Kasumi-1 (cell line): ENCODE measurements around the gene CPZ.

Source experiments
- DNase-seq, 2 experiments: peaks; one replicate each; lab custom pipeline; 2025; lab: John Stamatoyannopoulos, UW

Gene CPZ

GRCh38 chr4:8639777-8640720 lies 47.5 kb downstream of the CPZ start:
- DNase-seq = no peak

GRCh38 chr4:8640816-8641215 lies 48.3 kb downstream of the CPZ start:
- no peak for DNase-seq

GRCh38 chr4:8641256-8641655 lies 48.7 kb downstream of the CPZ start:
- no peak for DNase-seq

- DNase-seq = no peak
Measured at GRCh38 chr4:8641931-8642650, 49.5 kb downstream of the CPZ start.

GRCh38 chr4:8642651-8643321 lies 50.2 kb downstream of the CPZ start:
- DNase-seq = no peak

GRCh38 chr4:8643441-8643840 lies 50.9 kb downstream of the CPZ start:
- no peak for DNase-seq

GRCh38 chr4:8643986-8644385 lies 51.4 kb downstream of the CPZ start:
- no peak for DNase-seq

GRCh38 chr4:8644461-8644891 lies 51.9 kb downstream of the CPZ start:
- DNase-seq = no peak

- no peak for DNase-seq
Measured at GRCh38 chr4:8644966-8645752, 52.6 kb downstream of the CPZ start.

GRCh38 chr4:8645753-8646124 lies 53.2 kb downstream of the CPZ start:
- DNase-seq = no peak

- DNase-seq = no peak
Measured at GRCh38 chr4:8646296-8647093, 53.9 kb downstream of the CPZ start.

- no peak for DNase-seq
Measured at GRCh38 chr4:8647094-8647570, 54.6 kb downstream of the CPZ start.

- no peak for DNase-seq
Measured at GRCh38 chr4:8647626-8648025, 55.1 kb downstream of the CPZ start.

GRCh38 chr4:8648296-8648695 lies 55.7 kb downstream of the CPZ start:
- no peak for DNase-seq

- DNase-seq = no peak
Measured at GRCh38 chr4:8648816-8649630, 56.5 kb downstream of the CPZ start.

GRCh38 chr4:8649631-8650361 lies 57.2 kb downstream of the CPZ start:
- DNase-seq = no peak

- no peak for DNase-seq
Measured at GRCh38 chr4:8651661-8652180, 59.2 kb downstream of the CPZ start.

- DNase-seq = no peak
Measured at GRCh38 chr4:8652181-8653078, 59.9 kb downstream of the CPZ start.
